HG02885 (cell line): Measurements from ENCODE around the gene SLC26A11.
"Not testable (repeated sequence)": the region's sequence is repeated elsewhere in the genome, so short reads cannot be mapped to it uniquely, and the experiment has no call there.

Source experiments
- ATAC-seq: cut with Tn5 transposase; IDR thresholded peaks from one replicate; pipeline ENCODE4 v1.9.1; 2021; ENCODE audit warnings: mild to moderate bottlenecking; ENCODE audit not compliant: unreplicated experiment, poor library complexity

Gene SLC26A11

DNA sequence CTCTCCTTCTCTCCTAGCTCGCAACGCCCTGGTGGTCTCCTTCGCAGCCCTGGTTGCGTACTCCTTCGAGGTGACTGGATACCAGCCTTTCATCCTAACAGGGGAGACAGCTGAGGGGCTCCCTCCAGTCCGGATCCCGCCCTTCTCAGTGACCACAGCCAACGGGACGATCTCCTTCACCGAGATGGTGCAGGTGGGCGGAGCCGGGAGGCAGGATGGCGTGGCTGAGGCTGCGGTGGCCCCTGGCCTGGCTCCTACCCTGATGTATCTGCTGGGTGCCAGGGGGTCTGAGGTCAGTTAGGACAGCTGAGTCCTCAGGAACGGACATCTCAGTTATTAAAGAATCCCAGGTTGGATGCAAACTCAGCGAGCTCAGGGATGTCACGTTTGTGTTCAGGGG, 16.7 kb downstream of the SLC26A11 start:
- no peak for ATAC-seq

DNA sequence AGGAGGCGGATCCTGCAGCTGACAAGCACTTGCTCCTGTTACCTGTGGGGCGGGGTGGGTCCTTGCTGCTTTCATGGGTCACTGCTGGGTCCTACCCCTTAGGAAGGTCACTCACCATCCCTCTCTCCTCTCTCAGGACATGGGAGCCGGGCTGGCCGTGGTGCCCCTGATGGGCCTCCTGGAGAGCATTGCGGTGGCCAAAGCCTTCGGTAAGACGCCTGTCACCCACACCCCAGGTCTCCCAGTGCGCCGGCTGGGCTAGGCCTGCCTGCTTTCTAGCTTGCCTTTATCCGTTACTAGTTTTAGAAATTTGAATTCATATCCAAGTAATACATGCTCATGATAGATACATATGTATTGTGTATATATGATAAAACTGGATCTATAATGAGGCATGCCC, 17.2 kb downstream of the SLC26A11 start:
- ATAC-seq = no peak

DNA sequence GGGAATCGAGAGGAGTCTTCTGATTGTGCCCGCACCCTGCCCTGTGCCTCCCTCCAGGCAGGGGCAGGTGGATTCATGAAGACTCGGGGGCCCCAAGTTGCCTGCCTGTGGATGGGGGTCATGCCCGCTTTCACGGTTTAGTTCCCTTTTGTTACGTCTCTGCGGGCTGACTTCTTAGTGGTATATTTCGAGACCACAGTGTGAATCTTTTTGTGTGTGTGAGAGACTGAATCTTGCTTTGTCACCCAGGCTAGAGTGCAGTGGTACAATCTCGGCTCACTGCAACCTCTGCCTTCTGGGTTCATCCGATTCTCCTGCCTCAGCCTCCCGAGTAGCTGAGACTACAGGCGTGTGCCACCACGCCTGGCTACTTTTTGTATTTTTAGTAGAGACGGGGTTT, 22.3 kb downstream of the SLC26A11 start:
- no peak for ATAC-seq

DNA sequence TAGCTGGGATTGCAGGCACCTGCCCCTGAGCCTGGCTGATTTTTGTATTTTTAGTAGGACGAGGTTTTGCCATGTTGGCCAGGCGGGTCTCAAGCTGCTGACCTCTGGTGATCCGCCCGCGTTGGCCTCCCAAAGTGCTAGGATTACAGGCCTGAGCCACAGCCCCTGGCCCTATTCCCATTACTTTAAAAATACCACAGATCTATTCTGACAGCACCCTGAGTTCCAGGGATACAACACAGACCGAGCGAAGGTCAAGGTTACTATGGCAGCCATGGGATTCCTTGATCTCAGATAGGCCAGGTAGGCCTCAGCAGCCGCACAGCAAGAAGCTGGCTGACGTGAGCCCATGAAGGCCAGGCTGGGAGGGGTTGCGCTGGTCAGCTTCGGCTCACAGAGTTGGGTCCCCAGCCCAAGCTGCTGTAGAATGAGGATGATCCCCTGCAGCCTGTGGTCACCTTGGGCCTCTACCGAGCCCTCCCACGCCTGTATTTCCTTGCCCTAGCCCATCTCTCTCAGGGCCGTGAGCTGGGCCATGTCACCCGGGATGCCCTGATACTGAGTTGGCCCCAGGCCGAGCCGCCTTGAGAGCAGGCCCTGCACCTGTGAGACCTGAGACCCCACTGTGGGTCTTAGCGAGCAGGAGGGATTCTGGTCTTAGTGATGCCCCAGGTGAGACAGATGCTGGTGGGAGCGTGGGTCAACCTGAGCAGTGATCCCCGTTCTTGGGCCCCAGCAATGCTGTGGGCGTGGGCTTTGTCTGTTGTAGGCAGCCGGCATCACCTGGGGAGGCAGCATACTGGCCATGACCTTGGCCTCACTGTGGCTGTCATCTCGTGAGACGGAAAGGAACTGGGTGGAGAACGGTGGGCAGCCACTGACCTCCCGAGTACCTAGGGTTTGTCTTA, 23.6 kb downstream of the SLC26A11 start:
- no peak for ATAC-seq

DNA sequence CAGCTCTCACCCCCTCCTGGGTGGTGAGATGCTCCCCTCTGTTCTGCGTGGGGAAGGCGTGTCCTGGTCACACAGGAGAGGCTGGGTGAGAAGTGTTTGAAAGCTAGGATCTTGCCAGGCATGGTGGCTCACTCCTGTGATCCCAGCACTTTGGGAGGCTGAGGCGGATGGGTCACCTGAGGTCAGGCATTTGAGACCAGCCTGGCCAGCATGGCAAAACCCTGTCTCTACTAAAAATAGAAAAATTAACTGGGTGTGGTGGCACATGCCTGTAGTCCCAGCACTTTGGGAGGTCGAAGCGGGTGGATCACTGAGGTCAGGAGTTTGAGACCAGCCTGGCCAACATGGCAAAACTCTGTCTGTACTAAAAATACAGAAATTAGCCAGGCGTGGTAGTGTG, 24.2 kb downstream of the SLC26A11 start:
- ATAC-seq = not testable (repeated sequence)

DNA sequence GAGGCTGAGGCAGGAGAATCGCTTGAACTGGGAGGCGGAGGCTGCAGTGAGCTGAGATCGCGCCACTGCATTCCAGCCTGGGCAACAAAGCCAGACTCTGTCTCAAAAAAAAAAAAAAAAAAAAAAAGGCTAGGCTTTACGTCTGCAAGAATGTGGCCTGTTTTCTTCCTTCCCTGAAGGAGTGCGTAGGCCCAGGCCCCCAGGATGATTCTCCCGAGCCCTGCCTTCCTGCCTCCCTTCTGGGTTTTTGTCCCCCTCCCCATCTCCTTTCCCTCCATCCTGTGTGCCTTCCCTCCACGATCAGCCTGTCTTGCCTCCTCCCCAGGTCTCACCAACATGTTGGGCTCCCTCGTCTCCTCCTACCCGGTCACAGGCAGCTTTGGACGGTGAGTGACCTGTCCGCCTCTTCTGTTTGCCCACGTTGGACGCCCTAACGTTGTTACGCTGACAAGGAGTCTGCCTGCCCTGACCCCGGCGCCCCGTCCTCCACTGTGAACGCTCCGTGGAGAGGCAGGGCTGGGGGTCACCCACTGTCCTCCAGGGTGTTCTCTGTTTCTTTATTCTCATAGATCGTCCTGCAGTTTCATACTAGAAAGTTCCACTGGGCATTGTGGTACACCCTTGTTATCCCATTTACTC, 24.8 kb downstream of the SLC26A11 start:
- ATAC-seq = no peak

DNA sequence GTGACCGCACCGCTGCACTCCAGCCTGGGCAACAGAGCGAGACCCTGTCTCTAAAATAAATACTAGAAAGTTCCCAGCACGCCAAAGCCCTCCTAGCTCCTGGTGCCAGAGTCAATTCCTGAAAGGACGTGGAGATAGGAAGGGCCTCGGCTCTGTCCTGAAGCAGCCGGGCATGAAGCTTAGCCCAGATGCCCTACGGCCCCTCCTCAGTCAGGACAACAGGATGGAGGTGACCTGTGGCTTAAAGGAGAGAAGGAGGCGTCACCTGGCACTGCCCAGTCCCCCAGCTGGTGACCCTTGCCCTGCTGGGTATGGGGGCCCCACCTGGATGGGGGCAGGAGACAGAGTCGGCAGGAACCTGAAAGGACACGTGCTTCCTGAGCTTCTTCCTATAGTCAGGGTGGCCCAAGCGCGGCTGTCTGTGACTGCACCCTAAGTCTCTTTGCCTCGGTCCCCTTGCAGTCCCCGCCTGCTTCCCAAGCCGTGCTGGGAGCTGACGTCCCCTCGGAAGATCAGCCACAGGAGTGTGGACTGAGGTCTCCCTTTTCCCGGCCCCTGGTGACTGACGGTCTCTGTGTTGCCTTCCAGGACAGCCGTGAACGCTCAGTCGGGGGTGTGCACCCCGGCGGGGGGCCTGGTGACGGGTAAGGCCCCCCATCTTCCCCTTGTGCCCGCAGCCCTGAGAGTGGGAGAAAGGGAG, 25.5 kb downstream of the SLC26A11 start:
- ATAC-seq = no peak

DNA sequence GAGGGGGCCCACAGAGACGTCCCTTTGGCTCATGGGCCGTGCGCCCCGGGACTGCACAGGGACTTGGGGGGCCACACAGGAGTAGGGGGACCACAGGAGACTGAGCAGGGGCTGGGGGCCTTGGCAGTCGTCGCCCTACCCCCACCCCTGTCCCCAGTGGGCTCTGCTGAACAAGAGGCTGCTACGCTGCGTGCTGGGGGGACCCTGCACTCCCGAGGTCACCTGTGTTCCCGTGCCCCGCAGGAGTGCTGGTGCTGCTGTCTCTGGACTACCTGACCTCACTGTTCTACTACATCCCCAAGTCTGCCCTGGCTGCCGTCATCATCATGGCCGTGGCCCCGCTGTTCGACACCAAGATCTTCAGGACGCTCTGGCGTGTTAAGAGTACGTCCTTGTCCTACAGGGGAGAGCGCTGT, 26.0 kb downstream of the SLC26A11 start:
- ATAC-seq = no peak

DNA sequence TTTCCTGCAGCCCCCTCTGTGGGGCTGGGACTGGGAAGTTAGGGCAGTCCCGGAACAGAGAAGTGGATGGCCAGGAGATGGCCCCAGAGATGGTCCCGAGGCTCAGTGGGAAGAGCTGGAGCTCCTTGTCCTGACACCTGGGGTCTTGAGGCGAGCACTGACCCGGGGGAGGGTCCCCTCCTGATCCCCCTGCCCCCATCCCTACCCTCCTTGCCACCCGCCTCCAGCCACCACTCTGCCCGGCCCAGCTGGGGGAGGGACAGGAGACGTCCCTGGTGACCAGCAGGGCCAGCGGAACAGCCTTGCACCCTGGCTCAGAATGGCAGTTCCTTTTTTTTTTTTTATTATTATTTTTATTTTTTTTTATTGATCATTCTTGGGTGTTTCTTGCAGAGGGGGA, 26.5 kb downstream of the SLC26A11 start:
- no peak for ATAC-seq

DNA sequence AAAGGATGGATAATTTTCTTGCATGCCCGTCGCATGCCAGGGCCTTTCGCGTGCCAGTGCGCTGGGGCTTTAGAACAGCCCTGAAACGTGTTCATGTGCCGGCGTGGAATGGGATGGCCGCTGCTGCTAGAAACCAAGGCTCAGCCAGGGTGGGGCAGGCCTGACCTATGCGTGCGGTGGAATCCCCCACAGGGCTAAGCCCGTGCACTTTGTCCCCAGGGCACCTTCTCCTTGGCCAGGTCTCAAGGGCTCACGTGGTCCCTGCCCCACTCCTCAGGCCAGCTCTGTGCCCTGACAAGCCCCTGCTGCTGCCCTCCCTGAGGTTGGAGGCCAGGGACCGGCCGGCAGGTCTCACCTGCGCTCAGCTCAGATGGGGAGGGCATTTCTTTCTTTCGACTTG, 27.3 kb downstream of the SLC26A11 start:
- no peak for ATAC-seq

DNA sequence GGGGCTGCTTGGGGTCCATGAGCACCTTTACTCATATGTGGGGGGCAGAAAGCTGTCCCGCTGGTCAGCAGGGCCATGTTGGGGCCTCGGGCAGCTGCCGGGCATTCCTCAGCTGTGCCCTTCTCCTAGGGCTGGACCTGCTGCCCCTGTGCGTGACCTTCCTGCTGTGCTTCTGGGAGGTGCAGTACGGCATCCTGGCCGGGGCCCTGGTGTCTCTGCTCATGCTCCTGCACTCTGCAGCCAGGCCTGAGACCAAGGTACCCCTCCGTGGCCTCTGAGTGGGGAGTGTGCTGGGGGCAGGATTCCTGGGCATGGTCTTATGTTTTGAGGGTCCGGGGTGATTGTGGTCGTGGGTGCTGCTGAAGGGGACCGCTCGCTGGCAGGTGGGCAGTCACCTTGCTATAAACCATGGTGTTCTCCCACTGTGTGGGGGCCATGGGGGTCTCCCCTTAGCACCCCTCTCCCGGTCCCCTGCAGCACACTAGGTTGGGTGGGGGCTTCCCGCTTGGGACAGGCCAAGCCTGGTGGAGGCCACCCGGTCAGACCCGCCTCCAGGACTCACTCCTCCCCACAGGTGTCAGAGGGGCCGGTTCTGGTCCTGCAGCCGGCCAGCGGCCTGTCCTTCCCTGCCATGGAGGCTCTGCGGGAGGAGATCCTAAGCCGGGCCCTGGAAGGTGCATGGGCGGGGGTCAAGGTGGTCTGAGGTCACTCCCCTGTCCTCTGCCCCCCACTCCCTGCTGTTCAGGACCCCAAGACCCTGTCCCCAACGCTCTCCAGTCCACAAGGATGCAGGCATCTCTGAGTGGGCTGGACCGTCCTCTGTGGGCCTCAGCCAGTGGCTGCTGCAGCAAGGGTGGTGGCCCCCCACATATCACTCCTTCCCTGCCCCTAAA, 28.0 kb downstream of the SLC26A11 start:
- ATAC-seq = no peak

DNA sequence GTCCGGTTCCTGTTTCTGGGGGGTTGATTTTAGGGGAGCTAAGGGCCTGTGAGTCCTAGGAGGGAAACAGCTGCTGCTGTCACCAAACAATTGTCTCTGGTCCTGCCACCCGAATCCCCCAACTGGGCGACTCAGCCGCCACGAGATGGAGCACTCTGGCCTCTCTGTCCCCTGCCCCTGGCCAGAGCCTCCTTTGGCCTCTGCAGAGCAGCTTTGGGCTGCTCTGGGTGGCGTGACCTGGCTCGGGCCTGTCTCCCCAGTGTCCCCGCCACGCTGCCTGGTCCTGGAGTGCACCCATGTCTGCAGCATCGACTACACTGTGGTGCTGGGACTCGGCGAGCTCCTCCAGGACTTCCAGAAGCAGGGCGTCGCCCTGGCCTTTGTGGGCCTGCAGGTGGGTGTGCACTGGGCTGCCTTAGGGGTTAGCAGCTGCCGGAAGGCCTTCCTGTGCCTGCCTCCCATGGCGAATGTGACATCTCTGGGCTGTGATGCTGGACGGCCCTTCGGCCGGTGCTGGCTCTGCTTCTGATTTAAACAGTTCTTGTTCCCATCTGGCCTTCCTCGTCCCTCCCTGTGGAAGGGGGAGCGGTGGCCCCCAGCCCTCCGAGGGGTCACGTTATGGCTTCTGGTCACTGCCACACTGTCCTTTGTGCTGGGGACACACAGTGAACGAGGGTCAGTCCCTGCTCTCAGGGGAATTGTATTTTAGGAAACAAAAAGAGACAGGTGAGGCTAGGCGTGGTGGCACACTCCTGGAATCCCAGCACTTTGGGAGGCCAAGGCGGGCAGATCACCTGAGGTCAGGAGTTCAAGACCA, 28.9 kb downstream of the SLC26A11 start:
- no peak for ATAC-seq

DNA sequence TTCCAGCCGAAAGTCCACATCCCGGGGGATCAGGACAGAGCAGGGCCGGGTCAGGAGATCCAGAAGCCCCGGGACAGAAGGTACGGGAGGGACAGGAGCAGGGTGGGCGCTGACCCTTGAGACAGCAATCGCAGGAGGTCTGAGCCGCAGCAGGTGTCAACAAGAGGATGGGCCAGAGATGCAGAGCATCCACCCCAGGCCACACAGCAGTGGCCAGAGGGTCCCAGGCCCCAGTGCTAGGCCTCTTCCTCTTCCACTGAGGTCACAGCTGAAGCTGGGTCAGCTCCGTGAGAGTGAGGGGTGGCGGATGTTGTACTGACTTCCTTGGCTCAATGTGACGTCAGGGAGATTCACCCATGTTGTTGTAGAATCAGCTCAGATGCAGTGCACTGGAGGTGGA, 31.7 kb downstream of the SLC26A11 start:
- no peak for ATAC-seq

DNA sequence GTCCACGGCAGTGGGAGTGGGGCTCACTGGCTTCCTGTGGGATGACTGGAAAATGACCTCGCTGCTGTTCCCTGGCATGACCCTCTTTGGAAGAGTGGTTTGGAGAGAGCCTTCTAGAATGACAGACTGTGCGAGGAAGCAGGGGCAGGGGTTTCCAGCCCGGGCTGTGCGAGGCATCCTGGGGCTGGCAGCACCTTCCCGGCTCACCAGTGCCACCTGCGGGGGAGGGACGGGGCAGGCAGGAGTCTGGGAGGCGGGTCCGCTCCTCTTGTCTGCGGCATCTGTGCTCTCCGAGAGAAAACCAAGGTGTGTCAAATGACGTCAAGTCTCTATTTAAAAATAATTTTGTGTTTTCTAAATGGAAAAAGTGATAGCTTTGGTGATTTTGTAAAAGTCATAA, 32.6 kb downstream of the SLC26A11 start:
- ATAC-seq = no peak

DNA sequence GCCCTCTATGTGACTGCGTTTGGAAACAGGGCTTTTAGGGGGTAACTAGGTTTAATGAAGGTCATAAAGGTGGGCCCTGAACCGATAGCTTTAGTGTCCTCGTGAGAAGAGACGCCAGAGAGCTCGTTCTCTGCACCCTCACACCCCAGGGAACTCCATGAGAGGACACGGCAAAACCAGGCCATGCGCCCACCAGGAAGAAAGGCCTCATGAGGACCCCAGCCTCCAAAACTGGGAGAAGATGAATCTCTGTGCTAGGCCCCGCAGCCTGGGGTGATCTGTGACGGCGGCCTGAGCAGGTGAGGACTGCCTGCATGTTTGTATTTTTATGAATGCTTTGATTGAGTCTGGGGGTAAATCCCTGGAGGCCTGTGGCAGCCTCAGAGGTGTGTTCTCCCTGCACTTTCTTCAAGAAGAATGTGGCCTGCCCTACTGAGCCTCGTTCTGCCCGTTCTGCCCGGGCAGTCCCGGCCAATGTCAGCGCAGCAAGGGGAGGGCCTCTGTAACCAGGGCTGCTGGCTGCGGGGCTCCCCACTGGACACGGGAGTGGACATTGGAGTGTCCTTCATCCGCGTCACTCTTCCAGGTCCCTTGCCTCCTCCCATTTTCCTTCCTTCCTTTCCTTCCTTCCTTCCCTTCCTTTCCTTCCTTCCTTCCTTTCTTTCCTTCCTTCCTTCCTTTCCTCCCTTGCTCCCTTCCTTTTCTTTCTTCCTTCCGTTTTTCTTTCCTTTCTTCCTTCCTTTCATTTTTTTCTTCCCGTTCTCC, 33.6 kb downstream of the SLC26A11 start:
- no peak for ATAC-seq

DNA sequence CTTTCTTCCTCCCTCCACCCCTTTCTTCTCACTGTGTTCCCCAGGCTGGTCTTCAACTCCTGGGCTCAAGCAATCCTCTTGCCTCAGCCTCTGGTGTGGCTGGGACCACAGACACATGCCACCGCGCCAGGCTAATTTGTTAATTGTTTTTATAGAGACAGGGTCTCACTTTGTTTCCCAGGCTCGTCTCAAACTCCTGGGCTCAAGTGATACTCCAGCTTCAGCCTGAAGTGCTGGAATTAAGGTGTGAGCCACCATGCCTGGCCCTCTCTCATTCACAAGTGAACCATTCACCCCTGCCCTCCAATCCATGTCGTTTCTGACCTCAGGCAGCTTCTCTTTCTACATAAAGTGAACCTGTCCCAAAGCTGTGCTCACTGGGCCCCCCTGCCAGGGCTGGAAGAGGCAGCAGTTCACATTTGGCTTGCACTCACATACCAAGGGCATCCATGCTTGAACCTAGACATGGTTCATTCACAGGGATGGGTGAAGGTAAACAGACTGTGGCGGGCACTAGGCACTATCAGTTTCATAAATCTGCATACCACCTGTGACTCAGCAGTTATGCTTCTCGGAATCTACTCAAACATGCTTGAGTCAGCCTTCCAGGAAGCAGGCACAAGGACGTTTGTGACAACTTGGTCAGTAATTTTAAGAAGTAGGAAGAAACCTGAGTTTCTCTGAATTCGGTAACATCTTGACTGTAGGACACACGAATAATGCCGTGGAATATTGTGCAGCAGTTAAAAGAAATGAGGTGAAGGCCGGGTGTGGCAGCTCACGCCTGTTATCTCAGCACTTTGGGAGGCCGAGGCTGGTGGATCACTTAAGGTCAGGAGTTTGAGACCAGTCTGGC, 34.4 kb downstream of the SLC26A11 start:
- ATAC-seq = no peak

DNA sequence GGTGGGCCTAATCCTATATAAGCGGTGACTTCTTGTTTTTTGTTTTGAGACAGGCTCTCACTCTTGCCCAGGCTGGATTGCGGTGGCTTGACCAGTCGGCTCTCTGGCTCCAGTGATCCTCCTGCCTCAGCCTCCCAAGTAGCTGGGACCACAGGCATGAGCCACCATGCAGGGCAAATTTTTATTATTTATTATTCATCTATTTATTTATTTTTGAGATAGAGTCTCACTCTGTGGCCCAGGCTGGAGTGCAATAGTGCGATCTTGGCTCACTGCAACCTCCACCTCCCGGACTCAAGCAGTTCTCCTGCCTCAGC, 35.8 kb downstream of the SLC26A11 start:
- ATAC-seq = no peak

DNA sequence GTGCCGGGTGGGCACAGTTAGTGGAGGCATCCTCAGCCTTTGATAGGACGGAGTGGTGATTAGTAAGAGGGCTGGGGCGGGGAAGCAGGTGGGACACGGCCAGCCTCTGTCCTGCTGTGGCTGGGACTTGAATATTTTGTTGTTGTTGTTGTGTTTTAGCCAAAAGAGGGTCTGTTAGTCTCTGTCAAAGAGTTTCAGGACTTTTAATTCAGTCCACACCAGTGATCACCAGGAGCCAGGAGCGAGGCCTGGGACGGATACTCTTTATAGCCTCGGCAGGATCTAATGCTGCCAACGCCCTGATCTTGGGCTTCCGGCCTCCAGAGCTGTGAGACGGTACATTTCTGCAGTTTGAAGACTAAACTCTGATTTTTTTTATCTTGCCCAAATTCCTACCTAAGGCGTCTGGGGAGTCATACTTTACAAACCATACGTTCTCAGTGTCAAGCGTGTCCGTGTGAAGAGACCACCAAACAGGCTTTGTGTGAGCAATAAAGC, 37.5 kb downstream of the SLC26A11 start:
- ATAC-seq = no peak
